HEK293T (cell line): Measurements from ENCODE around the gene ZNF80.

Experiments used
- CTCF ChIA-PET: fragments of 350-600 bp; formaldehyde crosslinking; extraction: SDS; loops from one replicate; lab custom pipeline; 2021; ENCODE audit warnings: antibody characterized with exemption, inconsistent platforms; lab: Yijun Ruan, JAX
- POLR2A ChIA-PET: fragments of 350-600 bp; formaldehyde crosslinking; extraction: SDS; loops from one replicate; lab custom pipeline; 2020; ENCODE audit warnings: antibody characterized with exemption, inconsistent platforms; lab: Yijun Ruan, JAX
- DNase-seq: peaks from one replicate; pipeline ENCODE4 v3.0.0; 2012; ENCODE audit warnings: mixed read lengths; ENCODE audit errors: extremely low spot score
- ARNT ChIP-seq: fragments of 450-650 bp; IDR thresholded peaks from 2 replicates; pipeline ENCODE4 v1.6.1; 2017; ENCODE audit warnings: mild to moderate bottlenecking
- BHLHE40 ChIP-seq: fragments of 450-650 bp; IDR thresholded peaks from 2 replicates; pipeline ENCODE4 v1.6.1; 2016; ENCODE audit warnings: mild to moderate bottlenecking, moderate library complexity, borderline replicate concordance
- CTBP1 ChIP-seq: fragments of 450-650 bp; IDR thresholded peaks from 2 replicates; pipeline ENCODE4 v1.6.1; 2016; ENCODE audit warnings: borderline replicate concordance
- ELF4 ChIP-seq: fragments of 450-650 bp; IDR thresholded peaks from 2 replicates; pipeline ENCODE4 v1.6.1; 2017; ENCODE audit warnings: antibody characterized with exemption
- FOXA1 ChIP-seq: fragments of 450-650 bp; IDR thresholded peaks from 2 replicates; pipeline ENCODE4 v1.6.1; 2016; ENCODE audit warnings: mild to moderate bottlenecking
- FOXK2 ChIP-seq: fragments of 450-650 bp; IDR thresholded peaks from 2 replicates; pipeline ENCODE4 v1.6.1; 2016; ENCODE audit warnings: mild to moderate bottlenecking
- FOXM1 ChIP-seq: fragments of 450-650 bp; IDR thresholded peaks from 2 replicates; pipeline ENCODE4 v1.6.1; 2017; ENCODE audit warnings: mild to moderate bottlenecking, borderline replicate concordance
- HDGF ChIP-seq: fragments of 450-650 bp; IDR thresholded peaks from 2 replicates; pipeline ENCODE4 v1.6.1; 2017; ENCODE audit warnings: antibody characterized with exemption, borderline replicate concordance
- L3MBTL2 ChIP-seq: fragments of 450-650 bp; conservative IDR thresholded peaks from 2 replicates; pipeline ENCODE4 v1.6.1; 2016; ENCODE audit warnings: mild to moderate bottlenecking
- LEF1 ChIP-seq: fragments of 450-650 bp; IDR thresholded peaks from 2 replicates; pipeline ENCODE4 v1.6.1; 2017; ENCODE audit warnings: mild to moderate bottlenecking, borderline replicate concordance
- NFRKB ChIP-seq: fragments of 450-650 bp; IDR thresholded peaks from 2 replicates; pipeline ENCODE4 v1.6.1; 2016; ENCODE audit warnings: mild to moderate bottlenecking, moderate library complexity
- SP1 ChIP-seq: fragments of 450-650 bp; IDR thresholded peaks from 2 replicates; pipeline ENCODE4 v1.6.1; 2017
- SUZ12 ChIP-seq: fragments of 450-650 bp; IDR thresholded peaks from 2 replicates; pipeline ENCODE4 v1.6.1; 2016; ENCODE audit warnings: mild to moderate bottlenecking
- TARDBP ChIP-seq: fragments of 450-650 bp; IDR thresholded peaks from 2 replicates; pipeline ENCODE4 v1.6.1; 2016
- ZNF384 ChIP-seq: fragments of 450-650 bp; IDR thresholded peaks from 2 replicates; pipeline ENCODE4 v1.6.1; 2016
- TF ChIP-seq, protein P1 (sequence below): fragments of 450-650 bp; IDR thresholded peaks from 2 replicates; pipeline ENCODE4 v1.6.1; 2016

Gene ZNF80

DNA sequence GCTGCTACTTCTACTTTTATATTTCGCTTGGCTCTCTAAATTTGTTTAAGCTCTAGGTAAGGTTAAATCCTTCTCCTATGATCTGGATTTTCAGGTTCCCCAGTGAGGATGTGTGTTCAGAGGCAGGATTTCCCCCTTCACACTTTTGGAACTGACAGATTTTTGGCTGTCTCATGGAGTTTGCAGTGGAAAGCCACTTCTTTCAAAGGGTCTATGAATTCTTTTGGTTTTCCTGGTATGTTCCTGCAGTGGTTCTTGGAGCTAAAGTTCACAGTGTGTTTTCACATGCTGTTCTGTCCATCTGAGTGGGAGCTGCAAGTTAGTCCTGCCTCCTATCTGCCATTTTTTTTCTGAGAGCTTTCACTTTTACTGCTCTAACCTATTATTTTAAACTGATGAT, 34.9 kb upstream of the ZNF80 start:
- DNase-seq = no peak
- ChIA-PET POLR2A (no interaction called here), CTCF (interaction anchor here (0.6 kb wide), 1 partner anchor 1219 kb away, joined by 4 read pairs; no protein-coding TSS in a partner anchor)
- TF ChIP-seq BHLHE40 (no peak), FOXK2 (no peak), FOXA1 (no peak), LEF1 (no peak), ARNT (no peak), SUZ12 (no peak), SP1 (no peak), HDGF (no peak), TARDBP (no peak), ZNF384 (no peak), NFRKB (no peak), CTBP1 (no peak)
- TF ChIP-seq, protein P1, sequence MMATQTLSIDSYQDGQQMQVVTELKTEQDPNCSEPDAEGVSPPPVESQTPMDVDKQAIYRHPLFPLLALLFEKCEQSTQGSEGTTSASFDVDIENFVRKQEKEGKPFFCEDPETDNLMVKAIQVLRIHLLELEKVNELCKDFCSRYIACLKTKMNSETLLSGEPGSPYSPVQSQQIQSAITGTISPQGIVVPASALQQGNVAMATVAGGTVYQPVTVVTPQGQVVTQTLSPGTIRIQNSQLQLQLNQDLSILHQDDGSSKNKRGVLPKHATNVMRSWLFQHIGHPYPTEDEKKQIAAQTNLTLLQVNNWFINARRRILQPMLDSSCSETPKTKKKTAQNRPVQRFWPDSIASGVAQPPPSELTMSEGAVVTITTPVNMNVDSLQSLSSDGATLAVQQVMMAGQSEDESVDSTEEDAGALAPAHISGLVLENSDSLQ = no peak

DNA sequence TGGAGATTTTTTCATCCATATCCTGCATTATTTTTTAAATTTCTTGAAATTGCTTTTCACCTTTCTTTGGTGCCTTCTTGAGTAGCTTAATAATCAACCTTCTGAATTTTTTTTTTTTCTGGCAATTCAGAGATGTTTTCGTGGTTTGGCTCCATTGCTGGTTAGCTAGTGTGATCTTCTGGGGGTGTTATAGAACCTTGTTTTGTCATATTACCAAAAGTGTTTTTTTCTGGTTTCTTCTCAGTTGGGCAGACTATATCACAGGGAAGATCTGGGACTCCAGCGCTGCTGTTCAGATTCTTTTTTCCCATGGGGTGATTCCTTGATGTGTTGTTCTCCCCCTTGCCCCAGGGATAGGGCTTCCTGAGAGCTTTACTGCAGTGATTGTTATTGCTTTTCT, 32.6 kb upstream of the ZNF80 start:
- TF ChIP-seq ARNT (no peak), FOXM1 (no peak), SP1 (no peak), LEF1 (no peak), BHLHE40 (no peak), FOXK2 (no peak), HDGF (no peak), TARDBP (no peak)
- TF ChIP-seq, protein P1 = no peak
- CTCF ChIA-PET = interaction anchor here (0.7 kb wide), 1 partner anchor 571 kb away, joined by 3 read pairs; no protein-coding TSS in a partner anchor
- no peak for DNase-seq
- POLR2A ChIA-PET = no interaction called here

DNA sequence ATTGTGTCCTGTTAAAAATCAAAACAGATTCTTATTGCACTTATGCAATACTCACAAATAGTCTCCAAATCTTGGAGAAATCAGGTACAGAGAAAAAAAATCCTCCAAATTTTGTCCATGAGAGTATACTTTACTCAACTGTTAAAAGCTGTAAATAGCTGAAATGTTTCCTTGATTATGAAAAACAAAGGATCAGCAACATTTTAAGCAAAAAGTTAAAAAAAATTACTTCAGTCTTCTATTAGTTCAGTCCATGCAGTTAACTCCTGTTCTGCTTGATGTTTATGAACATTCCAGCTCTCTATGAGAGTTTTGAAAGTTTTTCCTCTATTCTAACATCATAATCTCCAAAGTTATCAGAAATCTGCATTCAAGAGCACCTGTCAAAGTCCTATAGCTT, 22.8 kb upstream of the ZNF80 start:
- TF ChIP-seq TARDBP = no peak
- no peak for TF ChIP-seq ZNF384
- no peak for TF ChIP-seq FOXM1
- no peak for TF ChIP-seq ELF4
- TF ChIP-seq LEF1 = no peak
- TF ChIP-seq, protein P1 = no peak
- no peak for TF ChIP-seq NFRKB
- TF ChIP-seq HDGF = no peak
- no peak for TF ChIP-seq L3MBTL2
- TF ChIP-seq CTBP1 = no peak
- TF ChIP-seq FOXA1 = no peak
- no peak for TF ChIP-seq FOXK2
- TF ChIP-seq SUZ12 = no peak
- TF ChIP-seq BHLHE40 = no peak
- no peak for TF ChIP-seq ARNT
- ChIA-PET POLR2A (no interaction called here), CTCF (no interaction called here)
- no peak for DNase-seq

DNA sequence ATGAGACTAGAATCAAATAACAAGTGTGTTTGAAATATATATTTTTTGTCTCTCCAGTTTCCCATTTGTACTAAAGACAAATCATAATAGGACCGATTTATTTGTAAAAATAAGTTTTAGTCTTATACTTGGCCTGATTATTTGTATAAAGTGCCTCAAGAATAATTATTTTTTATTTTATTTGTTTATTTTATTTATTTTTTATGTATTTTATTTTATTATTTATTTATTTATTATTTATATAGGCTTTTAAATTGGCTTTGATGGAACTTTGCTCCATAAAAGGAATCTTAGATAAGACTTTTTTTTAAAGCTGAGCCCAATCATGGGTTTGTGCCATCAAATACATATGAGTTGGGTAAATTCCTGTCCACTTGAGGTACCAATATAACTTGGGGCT, 22.2 kb upstream of the ZNF80 start:
- ChIA-PET POLR2A (no interaction called here), CTCF (no interaction called here)
- TF ChIP-seq L3MBTL2 (no peak), TARDBP (no peak), ARNT (no peak), ZNF384 (no peak), LEF1 (no peak), NFRKB (no peak), FOXA1 (no peak), ELF4 (no peak), SUZ12 (no peak)
- no peak for DNase-seq

DNA sequence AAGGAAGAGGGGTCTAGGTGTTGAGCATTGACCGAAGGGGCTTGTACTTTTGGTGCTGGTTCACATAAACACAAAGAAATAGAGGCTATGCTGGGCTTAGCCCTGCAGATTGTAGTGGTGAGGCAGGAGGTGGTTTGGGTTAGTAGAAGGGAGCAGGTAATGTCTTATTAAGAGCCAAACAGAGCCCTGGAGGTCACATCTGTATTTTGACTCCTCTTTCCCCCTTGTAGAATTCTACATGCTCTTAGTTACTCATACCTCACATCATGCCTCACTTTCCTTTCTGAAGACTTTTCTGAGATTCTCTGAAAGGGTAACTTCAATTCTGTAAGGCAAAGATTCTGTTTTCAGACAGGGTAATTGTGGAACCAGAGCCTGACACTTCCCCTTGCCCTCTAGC, 16.1 kb upstream of the ZNF80 start:
- no peak for TF ChIP-seq ZNF384
- no peak for TF ChIP-seq ELF4
- TF ChIP-seq FOXA1 = no peak
- no peak for TF ChIP-seq NFRKB
- TF ChIP-seq BHLHE40 = no peak
- TF ChIP-seq SP1 = no peak
- no peak for TF ChIP-seq TARDBP
- no peak for TF ChIP-seq CTBP1
- no peak for TF ChIP-seq SUZ12
- TF ChIP-seq ARNT = no peak
- TF ChIP-seq FOXK2 = no peak
- TF ChIP-seq, protein P1 = no peak
- no peak for TF ChIP-seq HDGF
- TF ChIP-seq FOXM1 = no peak
- TF ChIP-seq LEF1 = no peak
- TF ChIP-seq L3MBTL2 = no peak
- CTCF ChIA-PET = no interaction called here
- DNase-seq = no peak
- POLR2A ChIA-PET = no interaction called here

DNA sequence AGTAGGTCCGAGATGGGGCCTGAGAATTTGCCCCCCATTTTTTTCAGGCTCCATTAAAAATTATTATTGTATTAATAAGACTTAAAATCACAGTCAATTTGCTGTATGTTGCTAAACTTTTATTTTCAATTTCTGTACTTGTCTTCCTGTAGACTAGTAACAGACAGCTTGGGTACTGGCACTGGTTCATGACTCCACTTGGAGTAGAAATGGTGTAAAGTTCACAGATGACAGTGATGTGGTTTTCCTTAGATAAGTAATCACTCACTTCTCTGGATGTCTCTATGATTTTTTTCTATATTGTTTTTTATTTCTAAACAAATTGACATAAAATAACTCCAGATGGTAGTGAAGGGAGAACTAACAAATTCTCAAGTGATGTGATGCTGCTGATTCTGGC, 15.6 kb upstream of the ZNF80 start:
- CTCF ChIA-PET = no interaction called here
- POLR2A ChIA-PET = no interaction called here
- no peak for DNase-seq

More for the DNA sequence above, 15.6 kb upstream of the ZNF80 start:
- TF ChIP-seq SP1 (no peak), FOXM1 (no peak), NFRKB (no peak), L3MBTL2 (no peak), FOXA1 (no peak)
- TF ChIP-seq, protein P1 = no peak
